GM19463 (cell line): Measurements from ENCODE around the gene LRRK1.

Experiments
- ATAC-seq: cut with Tn5 transposase; IDR thresholded peaks from one replicate; pipeline ENCODE4 v1.9.1; 2021; ENCODE audit warnings: mild to moderate bottlenecking, moderate library complexity; ENCODE audit not compliant: unreplicated experiment

The LRRK1 gene

GRCh38 chr15:101036189-101036588 is 117.0 kb downstream of the LRRK1 start:
- ATAC-seq = no peak

GRCh38 chr15:101037090-101037830 is 118.1 kb downstream of the LRRK1 start:
- ATAC-seq = no peak

GRCh38 chr15:101038327-101039003 is 119.3 kb downstream of the LRRK1 start:
- no peak for ATAC-seq

DNA sequence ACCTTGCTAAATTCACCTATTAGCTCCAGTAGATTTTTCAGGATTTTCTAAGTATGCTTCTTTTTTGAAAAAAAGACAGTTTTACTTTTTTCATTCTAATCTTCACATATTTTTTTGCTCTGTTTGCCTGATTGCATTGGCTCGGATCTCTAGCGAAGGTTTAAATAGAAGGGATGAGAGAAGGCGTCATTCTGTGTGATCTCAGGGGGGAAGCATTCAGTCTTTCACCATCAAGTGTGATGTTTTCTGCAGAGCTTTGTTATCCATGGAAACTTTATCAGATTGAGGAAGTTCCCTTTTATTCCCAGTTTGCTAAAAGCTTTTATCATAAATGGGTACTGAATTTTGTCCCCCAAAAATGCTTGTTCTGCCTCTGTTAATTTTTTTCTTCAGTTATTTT is 120.3 kb downstream of the LRRK1 start:
- ATAC-seq = no peak

GRCh38 chr15:101042320-101042719 is 123.2 kb downstream of the LRRK1 start:
- ATAC-seq = no peak

DNA sequence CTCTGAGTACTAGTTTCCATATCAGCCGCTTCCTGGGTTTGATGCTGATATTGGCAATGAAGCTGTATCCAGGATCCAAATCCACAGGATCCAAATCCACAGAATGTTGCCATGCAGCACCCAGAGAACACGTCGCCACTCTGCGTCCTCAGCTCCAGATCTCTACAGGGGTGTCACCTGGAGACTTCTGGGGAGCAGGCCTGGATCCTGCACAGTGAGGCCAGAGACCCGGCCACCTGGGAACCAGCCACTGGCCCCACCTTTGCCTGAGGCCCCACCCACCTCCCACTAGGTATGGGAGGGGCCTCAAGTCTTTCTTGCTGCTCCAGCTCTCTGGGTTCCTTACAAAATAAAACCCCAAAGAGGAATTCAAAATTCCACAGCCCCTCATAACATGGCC is 123.9 kb downstream of the LRRK1 start:
- no peak for ATAC-seq

DNA sequence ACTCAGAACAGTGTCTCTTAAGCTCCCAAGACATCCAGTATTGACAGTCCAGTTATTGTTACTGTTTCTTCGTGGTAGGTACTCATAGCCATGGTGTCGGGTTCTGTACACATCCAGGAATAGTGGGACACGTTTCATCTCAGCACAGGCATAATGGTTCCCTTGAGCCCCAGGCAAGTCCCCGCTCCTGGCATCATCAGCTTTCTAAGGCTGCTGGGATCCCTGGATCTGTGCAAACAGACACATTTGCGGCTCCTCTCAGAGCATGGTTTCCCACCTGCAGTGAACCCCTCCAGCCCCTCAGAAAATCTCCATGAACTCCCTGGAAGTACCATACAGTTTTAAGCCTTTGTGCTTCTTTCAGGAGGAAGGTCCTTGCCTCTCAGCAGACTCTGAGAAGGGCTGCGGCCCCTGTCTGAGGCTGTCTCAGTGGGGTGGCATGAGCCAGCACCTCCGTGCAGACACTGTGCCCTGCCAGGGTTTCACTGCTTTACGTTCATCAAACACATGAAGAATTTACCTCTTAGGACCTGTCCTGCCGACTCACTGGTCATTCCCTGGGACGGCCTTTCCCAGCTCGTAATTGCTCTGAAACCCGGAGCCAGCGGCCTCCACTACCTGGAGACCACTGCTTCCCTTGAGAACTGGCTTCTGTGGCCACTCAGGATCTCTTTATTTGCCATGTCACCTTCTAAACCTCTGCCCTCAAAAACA is 124.9 kb downstream of the LRRK1 start:
- ATAC-seq = no peak

- ATAC-seq = no peak
Measured at GRCh38 chr15:101044625-101045235, 125.6 kb downstream of the LRRK1 start.

GRCh38 chr15:101045236-101045646 is 126.1 kb downstream of the LRRK1 start:
- ATAC-seq = no peak

GRCh38 chr15:101045835-101046691 is 126.9 kb downstream of the LRRK1 start:
- no peak for ATAC-seq

- ATAC-seq = no peak
Measured at GRCh38 chr15:101046826-101047225, 127.7 kb downstream of the LRRK1 start.

DNA sequence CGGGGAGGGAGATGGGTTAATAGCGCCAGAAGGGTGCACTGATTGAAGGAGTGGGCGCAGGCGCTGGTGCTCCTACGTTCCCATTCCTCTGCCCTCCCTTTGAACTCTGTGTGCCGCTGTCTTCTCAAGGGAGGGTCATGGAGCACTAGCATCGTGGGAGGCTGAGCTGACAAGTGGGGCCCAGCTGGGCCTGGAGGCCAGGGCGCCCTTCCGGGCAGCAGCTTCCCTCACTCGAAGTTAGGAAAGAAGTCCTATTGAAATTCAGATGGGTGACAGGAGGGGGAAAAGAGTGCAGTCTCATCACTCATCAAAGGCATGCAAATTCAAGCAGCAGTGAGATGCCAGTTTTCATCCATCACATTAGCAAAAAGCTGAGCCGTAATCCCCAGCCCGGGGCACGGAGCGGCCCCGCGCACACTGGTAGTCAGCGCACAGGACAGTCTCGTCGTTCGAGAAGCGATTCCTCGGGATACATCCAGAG is 128.2 kb downstream of the LRRK1 start:
- no peak for ATAC-seq

GRCh38 chr15:101048176-101048575 is 129.0 kb downstream of the LRRK1 start:
- no peak for ATAC-seq

DNA sequence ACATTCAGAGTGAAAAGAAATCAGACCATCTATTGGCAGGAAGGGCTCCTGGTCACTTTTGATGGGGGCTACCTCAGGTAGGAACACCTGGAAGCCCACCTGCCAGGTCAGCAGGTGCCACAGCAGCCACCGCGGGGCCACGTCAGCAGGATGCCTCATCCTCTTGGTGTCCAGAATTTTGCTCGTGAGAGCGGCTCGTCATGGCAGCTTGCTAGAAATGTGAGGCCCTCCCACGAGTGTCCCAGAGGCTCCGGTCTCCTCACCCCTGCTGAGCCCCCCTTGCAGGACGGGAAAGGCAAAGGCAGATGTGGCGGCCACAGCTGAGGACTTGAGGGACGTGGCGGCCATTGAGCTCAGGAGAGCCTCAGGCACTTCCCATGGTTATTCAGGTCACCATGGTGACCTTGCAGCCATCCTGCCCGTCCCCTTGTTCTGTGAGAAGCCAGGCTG is 129.4 kb downstream of the LRRK1 start:
- no peak for ATAC-seq

DNA sequence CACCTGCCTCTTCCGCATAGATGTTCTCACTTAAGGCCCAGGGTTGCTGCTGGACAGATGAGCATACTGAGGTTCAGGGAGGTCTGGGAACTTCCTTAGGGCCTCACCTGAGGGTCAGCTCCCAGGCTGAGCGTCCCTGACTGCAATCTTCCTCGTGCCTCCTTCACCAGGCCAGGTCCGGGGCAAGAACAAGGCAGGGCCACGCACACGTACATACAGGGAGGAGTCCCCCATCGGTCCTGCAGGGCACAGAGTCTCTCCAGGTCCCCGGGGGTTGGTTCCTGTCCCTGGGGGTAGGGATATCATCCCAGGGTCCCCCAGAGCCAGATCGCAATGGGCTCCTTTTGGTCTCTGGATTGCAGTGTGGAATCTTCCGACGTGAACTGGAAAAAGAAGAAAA is 130.1 kb downstream of the LRRK1 start:
- no peak for ATAC-seq

DNA sequence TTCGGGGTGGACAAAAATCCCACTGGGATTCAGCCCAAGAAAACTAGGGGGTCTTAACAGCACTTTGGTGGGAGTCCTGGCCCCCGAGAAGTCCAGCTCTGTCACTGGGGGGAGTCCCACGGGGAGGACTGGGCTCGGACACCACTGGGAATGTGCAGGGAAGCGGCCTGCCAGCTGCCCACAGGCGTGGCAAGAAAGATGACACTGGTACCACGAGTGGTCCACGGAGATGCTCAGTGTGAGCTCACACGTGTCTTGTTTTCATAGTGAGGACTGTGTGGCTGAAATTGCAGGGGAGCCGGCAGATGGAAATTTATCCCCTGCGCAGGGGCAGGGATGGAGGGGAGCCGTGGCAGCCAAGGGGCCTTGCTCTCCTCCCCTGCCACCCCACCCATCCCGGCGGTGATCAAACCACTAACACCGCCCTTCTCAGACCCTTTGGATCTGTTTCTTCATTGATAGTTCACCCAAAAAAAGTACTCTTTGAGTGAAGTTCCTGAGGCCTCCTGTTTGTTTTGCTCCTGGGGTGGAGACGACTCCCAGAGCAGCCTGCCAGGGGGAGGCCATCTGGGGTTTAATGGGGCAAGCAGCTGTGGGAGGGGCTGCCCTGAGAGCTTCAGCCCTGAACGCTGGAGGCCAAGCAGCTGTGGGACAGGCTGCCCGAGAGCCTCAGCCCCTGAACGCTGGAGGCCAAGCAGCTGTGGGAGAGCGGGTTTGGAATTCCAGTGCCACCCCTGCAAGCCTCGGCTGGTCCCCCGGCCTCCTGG is 130.9 kb downstream of the LRRK1 start:
- no peak for ATAC-seq

- no peak for ATAC-seq
Measured at GRCh38 chr15:101050623-101051290, 131.6 kb downstream of the LRRK1 start.

GRCh38 chr15:101051291-101052030 is 132.3 kb downstream of the LRRK1 start:
- no peak for ATAC-seq
